Measurements from ENCODE around the gene OR2AG1.

The OR2AG1 gene

DNA sequence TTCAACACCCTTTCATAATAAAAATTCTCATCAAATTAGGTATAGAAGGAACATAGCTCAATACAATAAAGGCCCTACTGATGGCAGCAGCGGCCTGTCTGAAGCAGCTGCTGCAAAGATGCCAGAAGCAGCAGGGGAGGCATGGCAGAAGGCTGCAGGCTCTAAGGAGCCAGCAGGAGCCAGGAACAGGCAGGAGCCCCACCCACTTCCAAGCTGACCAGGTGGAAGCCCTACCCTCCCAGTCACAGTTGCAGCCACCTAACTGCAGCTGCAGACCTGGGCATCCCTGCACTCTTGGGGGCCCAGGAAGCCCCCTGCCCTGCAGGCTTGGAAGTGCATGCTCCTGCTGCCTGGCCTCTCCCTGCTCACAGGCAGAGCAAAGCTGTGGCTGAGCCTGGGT, 34.9 kb downstream of the OR2AG1 start:
- no peak for ATAC-seq
- no peak for TF ChIP-seq PATZ1 (CRISPR knock-in tag; IDR thresholded peaks at IDR 0.05; ENCODE audit: borderline replicate concordance)
- no peak for TF ChIP-seq ARNTL (CRISPR knock-in tag; IDR thresholded peaks at IDR 0.05; ENCODE audit: borderline replicate concordance, low read depth)
- TF ChIP-seq ISL1 (CRISPR knock-in tag; IDR thresholded peaks at IDR 0.05), result no peak
- no peak for TF ChIP-seq POU6F1 (CRISPR knock-in tag; IDR thresholded peaks at IDR 0.05; ENCODE audit: borderline replicate concordance, low read depth)
- no peak for TF ChIP-seq CSRNP3 (CRISPR knock-in tag; IDR thresholded peaks at IDR 0.05)
- TF ChIP-seq OSR1 (CRISPR knock-in tag; IDR thresholded peaks at IDR 0.05), result no peak
- TF ChIP-seq TOX (CRISPR knock-in tag; IDR thresholded peaks at IDR 0.05; ENCODE audit: borderline replicate concordance), result no peak
- no peak for TF ChIP-seq ZFP3 (CRISPR knock-in tag; IDR thresholded peaks at IDR 0.05)
- TF ChIP-seq BACH2 (CRISPR knock-in tag; IDR thresholded peaks at IDR 0.05; ENCODE audit: borderline replicate concordance), result no peak
- no peak for TF ChIP-seq ZFP30 (CRISPR knock-in tag; IDR thresholded peaks at IDR 0.05)
- no peak for TF ChIP-seq SNAI2 (CRISPR knock-in tag; IDR thresholded peaks at IDR 0.05)
- no peak for TF ChIP-seq CREB5 (CRISPR knock-in tag; IDR thresholded peaks at IDR 0.05; ENCODE audit: low read depth)
- no peak for TF ChIP-seq CSDC2 (CRISPR knock-in tag; IDR thresholded peaks at IDR 0.05)
- TF ChIP-seq TCF4 (CRISPR knock-in tag; IDR thresholded peaks at IDR 0.05; ENCODE audit: borderline replicate concordance), result no peak
- TF ChIP-seq GLIS3 (CRISPR knock-in tag; IDR thresholded peaks at IDR 0.05), result no peak
- TF ChIP-seq TSHZ2 (CRISPR knock-in tag; IDR thresholded peaks at IDR 0.05), result no peak
- TF ChIP-seq PPARA (CRISPR knock-in tag; IDR thresholded peaks at IDR 0.05; ENCODE audit: borderline replicate concordance), result no peak
- TF ChIP-seq ESRRG (CRISPR knock-in tag; IDR thresholded peaks at IDR 0.05), result no peak
- TF ChIP-seq ZNF70 (CRISPR knock-in tag; IDR thresholded peaks at IDR 0.05), result no peak
- no peak for TF ChIP-seq ZNF8 (CRISPR knock-in tag; IDR thresholded peaks at IDR 0.05)

GRCh38 chr11:6818967-6819366, 36.1 kb downstream of the OR2AG1 start:
- ATAC-seq, result no peak

More at GRCh38 chr11:6818967-6819366, 36.1 kb downstream of the OR2AG1 start:
- TF ChIP-seq ZNF565 (CRISPR knock-in tag; conservative IDR thresholded peaks at IDR 0.05; ENCODE audit: low read depth) (no peak), CSDC2 (CRISPR knock-in tag; IDR thresholded peaks at IDR 0.05) (no peak), PPARA (CRISPR knock-in tag; IDR thresholded peaks at IDR 0.05; ENCODE audit: borderline replicate concordance) (no peak), ESRRG (CRISPR knock-in tag; IDR thresholded peaks at IDR 0.05) (no peak), CSRNP3 (CRISPR knock-in tag; IDR thresholded peaks at IDR 0.05) (no peak), OSR1 (CRISPR knock-in tag; IDR thresholded peaks at IDR 0.05) (no peak), TCF4 (CRISPR knock-in tag; IDR thresholded peaks at IDR 0.05; ENCODE audit: borderline replicate concordance) (no peak), BACH2 (CRISPR knock-in tag; IDR thresholded peaks at IDR 0.05; ENCODE audit: borderline replicate concordance) (no peak), ZFP3 (CRISPR knock-in tag; IDR thresholded peaks at IDR 0.05) (no peak), ZNF70 (CRISPR knock-in tag; IDR thresholded peaks at IDR 0.05) (no peak), TOX (CRISPR knock-in tag; IDR thresholded peaks at IDR 0.05; ENCODE audit: borderline replicate concordance) (no peak), ZFP30 (CRISPR knock-in tag; IDR thresholded peaks at IDR 0.05) (no peak), ZNF8 (CRISPR knock-in tag; IDR thresholded peaks at IDR 0.05) (no peak)
